Stimulated activated CD4-positive, alpha-beta T cell treated with anti-CD3 and anti-CD28 coated beads, Interleukin-15, amount 100 ng/mL, for 24 hours (primary cell): Measurements from ENCODE around the gene LILRB2.
"Not testable (repeated sequence)": the region's sequence is repeated elsewhere in the genome, so short reads cannot be mapped to it uniquely, and the experiment has no call there.

Experiments used
- DNase-seq: peaks from one replicate; pipeline ENCODE4 v3.0.0-alpha.2; 2020

LILRB2 gene

GRCh38 chr19:54302257-54302656, 21.3 kb upstream of the LILRB2 start:
- DNase-seq: no peak

GRCh38 chr19:54299515-54299914, 18.6 kb upstream of the LILRB2 start:
- no peak for DNase-seq

DNA sequence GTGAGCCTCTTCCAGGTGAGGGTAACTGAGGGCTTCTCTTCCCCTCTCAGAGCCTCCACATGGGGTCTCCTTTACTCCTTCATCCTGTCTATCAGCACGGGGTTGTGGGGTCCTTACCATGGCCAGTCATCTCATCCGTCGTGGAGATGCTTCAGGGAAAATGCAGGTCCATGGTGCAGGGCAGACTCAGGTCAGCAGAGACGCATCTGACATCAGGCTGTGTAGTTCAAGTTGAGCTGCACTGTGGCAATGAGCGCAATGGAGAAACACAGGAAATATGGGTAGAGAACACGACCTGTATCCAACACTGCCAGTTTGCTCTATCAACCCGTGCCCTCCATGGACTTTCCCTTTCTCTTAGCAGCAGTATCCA, 18.2 kb upstream of the LILRB2 start:
- no peak for DNase-seq

DNA sequence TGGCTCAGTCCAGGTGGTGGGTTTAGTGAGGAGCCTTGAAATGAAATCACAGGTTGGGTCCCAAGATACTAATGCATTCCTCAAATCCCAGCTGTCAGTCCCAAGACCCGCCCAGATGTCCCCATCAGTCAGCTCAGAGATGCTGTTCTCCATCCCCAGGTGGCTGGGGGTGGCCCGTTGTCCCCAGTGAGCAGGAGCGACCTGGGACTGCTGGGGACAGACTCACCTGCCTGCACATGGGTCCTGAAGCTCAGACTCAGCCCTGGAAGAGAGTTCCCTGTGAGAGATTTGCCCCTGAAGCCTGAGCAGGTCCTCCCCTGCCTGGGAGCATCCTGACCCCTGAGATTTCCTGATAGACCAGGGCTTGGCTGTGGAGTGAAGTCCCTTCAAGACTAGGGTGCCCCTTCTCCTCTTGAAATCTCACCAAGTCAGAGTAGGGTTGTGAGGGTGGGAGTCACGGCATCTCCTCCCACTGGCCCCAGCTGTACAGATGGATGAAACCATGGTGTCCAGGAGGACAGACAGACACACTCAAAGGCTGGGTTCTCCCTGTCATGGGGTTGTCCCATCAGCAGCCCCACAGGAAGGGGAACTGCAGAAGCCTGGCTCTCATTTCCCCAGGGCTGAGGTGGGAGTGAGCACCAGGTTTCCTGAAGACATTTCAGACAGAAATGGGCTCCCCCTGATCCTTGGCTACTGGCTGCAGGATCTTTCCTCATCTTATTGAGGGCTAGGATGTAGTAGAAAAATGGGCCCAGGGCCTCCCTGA, 17.6 kb upstream of the LILRB2 start:
- DNase-seq: no peak

GRCh38 chr19:54297759-54298305, 16.9 kb upstream of the LILRB2 start:
- no peak for DNase-seq

DNA sequence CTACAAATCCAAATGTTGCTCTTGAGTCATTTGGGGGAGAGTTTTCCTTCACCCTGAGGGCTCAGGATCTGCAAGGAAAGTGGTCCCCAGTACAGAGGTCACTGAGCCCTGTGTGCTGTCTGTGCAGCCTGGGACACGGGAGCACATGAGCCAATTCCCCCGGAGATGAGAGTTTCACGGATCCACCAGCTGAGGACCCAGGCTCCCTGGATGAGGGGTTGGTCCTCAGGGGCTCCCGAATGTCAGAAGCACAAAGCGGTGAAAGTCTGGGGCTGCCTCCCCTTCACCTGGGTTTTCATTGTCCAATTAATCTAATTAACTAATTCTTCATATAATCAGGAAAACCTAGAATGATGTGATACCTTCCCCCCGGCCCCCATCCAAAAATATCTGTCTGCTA, 13.6 kb upstream of the LILRB2 start:
- DNase-seq: no peak

DNA sequence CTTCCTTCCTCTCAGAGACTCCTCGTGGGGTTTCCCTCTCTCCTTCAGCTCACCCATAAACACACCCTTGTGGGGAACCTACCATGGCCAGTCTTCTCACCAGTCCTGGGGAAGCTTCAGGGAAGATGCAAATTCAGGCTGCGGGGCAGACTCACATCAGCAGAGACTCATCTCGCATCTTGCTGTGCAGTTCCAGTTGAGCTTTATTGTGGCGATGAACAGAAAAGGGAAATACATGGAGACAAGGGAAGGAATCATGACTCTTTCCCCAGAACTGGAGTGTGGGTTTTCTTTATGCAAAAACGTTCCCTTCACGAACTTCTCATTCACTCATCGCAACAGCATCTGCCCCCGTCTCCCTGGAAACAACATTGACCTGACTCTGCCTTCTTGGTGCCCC, 8.2 kb upstream of the LILRB2 start:
- not testable (repeated sequence) for DNase-seq

- DNase-seq: no peak
These were observed 6.5 kb upstream of the LILRB2 start for GRCh38 chr19:54287456-54287855.

GRCh38 chr19:54286283-54286682, 5.4 kb upstream of the LILRB2 start:
- DNase-seq: not testable (repeated sequence)

- not testable (repeated sequence) for DNase-seq
These were observed 4.6 kb upstream of the LILRB2 start for GRCh38 chr19:54285427-54286056.

- no peak for DNase-seq
These were observed 2.0 kb upstream of the LILRB2 start for GRCh38 chr19:54282686-54283470.

- DNase-seq: not testable (repeated sequence)
These were observed 792 bp upstream of the LILRB2 start for GRCh38 chr19:54281729-54282075.

GRCh38 chr19:54280441-54280840, 469 bp downstream of the LILRB2 start:
- not testable (repeated sequence) for DNase-seq

- DNase-seq: not testable (repeated sequence)
These were observed 885 bp downstream of the LILRB2 start for GRCh38 chr19:54280025-54280424.

DNA sequence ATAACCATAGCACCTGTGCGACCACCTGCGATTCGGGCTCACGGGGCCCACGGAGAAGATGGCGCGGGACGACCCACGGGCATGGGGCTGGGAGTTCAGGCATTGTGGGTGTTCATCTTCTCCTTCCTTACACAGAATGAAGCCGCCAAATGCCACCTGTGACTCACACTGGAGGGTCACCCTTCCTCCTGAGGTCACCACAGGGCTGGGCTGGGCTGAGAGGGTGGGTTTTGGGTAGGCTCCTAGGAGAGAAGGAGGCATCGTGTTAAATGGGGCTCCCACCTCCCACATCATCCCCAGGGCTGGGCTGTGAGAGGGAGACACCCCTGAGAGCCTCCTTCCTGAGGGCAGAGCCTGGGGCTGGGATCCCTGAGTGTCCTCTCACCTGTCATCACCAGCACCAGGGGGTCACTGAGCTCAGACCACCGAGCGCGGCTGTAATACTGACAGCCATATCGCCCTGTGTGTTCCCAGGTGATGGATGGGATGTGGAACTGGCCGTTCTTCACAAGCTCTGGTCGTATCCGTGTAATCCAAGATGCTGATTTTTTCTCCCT, 1.4 kb downstream of the LILRB2 start:
- DNase-seq: no peak

DNA sequence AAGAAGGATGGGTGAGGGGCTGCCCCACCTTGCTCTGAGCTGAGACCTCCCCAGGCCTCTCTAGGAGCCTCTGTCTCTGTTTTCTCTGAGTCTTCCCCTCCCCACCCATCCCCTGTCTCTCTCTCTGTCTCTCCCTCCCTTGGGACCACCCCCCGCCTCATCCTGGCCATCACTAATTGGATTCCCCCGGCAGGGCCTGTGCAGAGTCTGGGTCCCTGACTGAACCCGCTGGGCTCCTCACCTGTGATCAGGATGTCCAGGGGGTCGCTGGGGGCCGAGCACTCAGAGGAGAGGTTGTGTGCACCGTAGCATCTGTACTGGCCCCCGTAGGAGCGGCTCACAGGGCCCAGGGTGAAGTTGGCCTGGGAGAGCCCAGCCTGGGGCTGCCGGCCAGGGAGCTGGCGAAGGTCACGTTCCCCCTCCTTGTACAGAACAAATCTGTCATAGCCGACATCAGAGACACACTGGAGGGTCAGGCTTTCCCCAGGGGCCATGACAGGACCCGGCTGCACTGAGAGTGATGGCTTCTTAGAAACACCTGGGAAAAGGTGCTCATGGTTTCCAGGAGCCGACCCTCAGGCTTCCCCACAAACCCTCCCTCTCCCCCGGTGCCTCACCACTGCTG, 2.2 kb downstream of the LILRB2 start:
- DNase-seq: not testable (repeated sequence)

GRCh38 chr19:54278056-54278455, 2.9 kb downstream of the LILRB2 start:
- not testable (repeated sequence) for DNase-seq

DNA sequence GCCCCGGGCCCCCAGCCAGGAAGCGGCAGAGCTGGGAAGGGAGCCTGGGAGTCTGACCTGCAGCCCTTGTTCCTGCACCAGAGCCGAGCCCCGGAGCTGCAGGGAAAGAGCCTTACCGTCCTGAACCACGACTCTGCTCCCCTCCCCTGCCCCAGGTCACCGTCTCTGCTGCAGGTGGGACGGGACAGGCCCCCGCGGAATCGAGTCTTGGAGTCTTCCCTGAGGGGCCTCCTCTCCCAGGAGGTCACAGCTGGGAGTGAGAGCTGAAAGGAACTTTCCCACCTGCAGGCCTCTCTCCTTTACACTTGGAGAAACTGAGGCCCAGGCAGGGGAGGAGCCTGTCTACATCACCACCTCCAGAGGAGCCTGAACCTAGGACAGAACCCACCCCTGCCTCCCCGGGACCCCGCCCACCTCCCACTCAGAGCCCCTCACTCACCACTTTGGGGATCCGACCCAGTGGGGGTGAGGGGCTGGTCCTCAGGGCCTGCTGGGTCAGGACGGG, 3.7 kb downstream of the LILRB2 start:
- DNase-seq: not testable (repeated sequence)

DNA sequence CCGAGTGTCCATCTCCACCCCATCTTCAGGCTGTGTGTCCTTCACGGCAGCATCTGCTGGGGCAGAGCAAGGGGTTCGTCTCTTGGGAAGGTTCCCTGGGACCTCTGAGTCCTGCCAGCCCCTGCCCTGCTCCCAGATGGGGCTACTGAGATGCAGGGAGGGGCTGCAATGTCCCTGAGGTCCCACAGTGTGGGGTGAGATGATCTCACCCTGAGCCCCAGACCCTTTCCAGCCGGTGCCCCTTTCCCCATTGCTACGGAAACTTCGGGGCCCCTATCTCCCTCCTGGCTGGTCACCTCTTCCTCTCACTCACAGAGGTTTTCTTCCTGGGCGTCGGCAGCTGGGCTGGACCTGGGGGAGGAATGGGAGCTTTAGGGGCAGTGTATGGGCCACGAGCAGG, 5.0 kb downstream of the LILRB2 start:
- DNase-seq: no peak

DNA sequence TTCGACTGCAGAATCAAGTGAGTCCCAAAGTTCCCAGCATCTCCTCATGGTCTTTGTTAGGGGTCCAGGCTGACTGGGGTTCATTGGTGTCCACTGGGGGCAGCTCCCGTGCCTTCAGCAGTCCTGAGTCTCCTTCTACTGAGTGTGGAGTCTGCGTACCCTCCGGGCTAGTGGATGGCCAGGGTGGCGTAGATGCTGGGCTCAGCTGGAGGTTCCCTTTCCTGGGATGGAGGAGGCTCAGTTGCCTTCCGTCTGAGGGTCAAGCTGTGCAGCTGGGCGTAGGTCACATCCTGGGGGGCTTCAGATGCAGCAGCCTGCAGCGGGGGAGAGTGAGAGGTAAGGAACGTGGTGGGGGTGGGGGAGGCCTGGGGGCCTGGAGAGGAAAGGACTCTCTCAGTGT, 6.4 kb downstream of the LILRB2 start:
- not testable (repeated sequence) for DNase-seq

GRCh38 chr19:54273821-54274220, 7.1 kb downstream of the LILRB2 start:
- no peak for DNase-seq

GRCh38 chr19:54272181-54272580, 8.7 kb downstream of the LILRB2 start:
- not testable (repeated sequence) for DNase-seq

- DNase-seq: not testable (repeated sequence)
These were observed 9.3 kb downstream of the LILRB2 start for GRCh38 chr19:54271587-54271986.
